NCI-H1417 (cell line): Measurements from ENCODE around the gene RCC2.

Experiments used
- DNase-seq, 3 experiments: peaks; one replicate each; lab custom pipeline; 2025; lab: John Stamatoyannopoulos, UW

The RCC2 gene

GRCh38 chr1:17442841-17443240 lies 3.4 kb upstream of the RCC2 start:
- no peak for DNase-seq

- no peak for DNase-seq
Measured at GRCh38 chr1:17441993-17442357, 2.5 kb upstream of the RCC2 start.

GRCh38 chr1:17441265-17441992 lies 2.0 kb upstream of the RCC2 start:
- DNase-seq: peak; percentile 8 to 57 (median 49)

- DNase-seq: no peak
Measured at GRCh38 chr1:17440827-17441168, 1.3 kb upstream of the RCC2 start.

GRCh38 chr1:17440074-17440826 lies 773 bp upstream of the RCC2 start:
- peak in 1 of 3 experiments; percentile 34 for DNase-seq

- DNase-seq: peak; percentile 40 to 71 (median 61)
Measured at GRCh38 chr1:17438318-17439249, 893 bp downstream of the RCC2 start.

GRCh38 chr1:17437580-17438317 lies 1.7 kb downstream of the RCC2 start:
- peak; percentile 58 to 79 (median 77) for DNase-seq

- no peak for DNase-seq
Measured at GRCh38 chr1:17437260-17437579, 2.3 kb downstream of the RCC2 start.

- DNase-seq: peak in 1 of 3 experiments; percentile 29
Measured at GRCh38 chr1:17436380-17437174, 2.9 kb downstream of the RCC2 start.

GRCh38 chr1:17434601-17435000 lies 4.9 kb downstream of the RCC2 start:
- DNase-seq: no peak

GRCh38 chr1:17434016-17434415 lies 5.5 kb downstream of the RCC2 start:
- DNase-seq: no peak

- no peak for DNase-seq
Measured at GRCh38 chr1:17433261-17433660, 6.2 kb downstream of the RCC2 start.

GRCh38 chr1:17432412-17432811 lies 7.1 kb downstream of the RCC2 start:
- DNase-seq: no peak

- DNase-seq: no peak
Measured at GRCh38 chr1:17429183-17429582, 10.3 kb downstream of the RCC2 start.

GRCh38 chr1:17427696-17428660 lies 11.5 kb downstream of the RCC2 start:
- no peak for DNase-seq

- no peak for DNase-seq
Measured at GRCh38 chr1:17425806-17426600, 13.5 kb downstream of the RCC2 start.

- DNase-seq: no peak
Measured at GRCh38 chr1:17423781-17424245, 15.7 kb downstream of the RCC2 start.

GRCh38 chr1:17422461-17422860 lies 17.0 kb downstream of the RCC2 start:
- DNase-seq: no peak

GRCh38 chr1:17420391-17420918 lies 19.0 kb downstream of the RCC2 start:
- DNase-seq: peak in 1 of 3 experiments; percentile 4
